Stimulated activated CD8-positive, alpha-beta memory T cell treated with anti-CD3 and anti-CD28 coated beads, Interleukin-15, amount 100 ng/mL, for 4 hours (primary cell): ENCODE data around the gene ASF1B.

Experiments
- DNase-seq, 2 donors: peaks; one replicate each; pipeline ENCODE4 v3.0.0-alpha.2; 2020; ENCODE audit warnings: low read depth in 2 of 2

The ASF1B gene

DNA sequence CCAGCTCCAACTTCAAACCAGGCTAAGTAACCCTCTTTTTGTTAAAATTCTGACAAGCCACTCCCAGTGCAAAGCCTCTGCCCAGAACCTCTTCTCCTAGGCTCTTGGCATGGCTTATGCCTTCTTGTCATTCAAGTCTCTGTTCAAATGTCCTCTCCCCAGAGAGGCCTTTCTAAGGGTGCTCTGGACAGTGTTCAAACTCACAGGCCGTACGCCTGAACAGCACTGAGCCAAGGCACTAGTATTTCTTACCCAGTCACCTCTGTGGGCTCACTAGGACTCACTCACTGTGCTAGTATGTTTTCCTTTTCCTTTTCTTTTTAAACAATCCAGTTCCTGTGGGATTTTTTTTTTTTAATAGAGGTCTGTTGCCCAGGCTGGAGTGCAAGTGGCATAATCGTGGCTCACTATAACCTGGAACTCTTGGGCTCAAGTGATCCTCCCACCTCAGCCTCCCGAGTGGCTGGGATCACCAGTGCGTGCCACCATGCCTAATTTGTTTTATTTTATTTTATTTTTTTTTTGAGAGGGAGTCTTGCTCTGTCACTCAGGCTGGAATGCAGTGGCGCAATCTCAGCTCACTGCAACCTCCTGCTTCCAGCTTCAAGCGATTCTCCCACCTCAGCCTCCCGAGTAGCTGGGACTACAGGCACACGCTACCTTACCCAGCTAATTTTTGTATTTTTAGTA is 2.3 kb upstream of the ASF1B start:
- no peak for DNase-seq

DNA sequence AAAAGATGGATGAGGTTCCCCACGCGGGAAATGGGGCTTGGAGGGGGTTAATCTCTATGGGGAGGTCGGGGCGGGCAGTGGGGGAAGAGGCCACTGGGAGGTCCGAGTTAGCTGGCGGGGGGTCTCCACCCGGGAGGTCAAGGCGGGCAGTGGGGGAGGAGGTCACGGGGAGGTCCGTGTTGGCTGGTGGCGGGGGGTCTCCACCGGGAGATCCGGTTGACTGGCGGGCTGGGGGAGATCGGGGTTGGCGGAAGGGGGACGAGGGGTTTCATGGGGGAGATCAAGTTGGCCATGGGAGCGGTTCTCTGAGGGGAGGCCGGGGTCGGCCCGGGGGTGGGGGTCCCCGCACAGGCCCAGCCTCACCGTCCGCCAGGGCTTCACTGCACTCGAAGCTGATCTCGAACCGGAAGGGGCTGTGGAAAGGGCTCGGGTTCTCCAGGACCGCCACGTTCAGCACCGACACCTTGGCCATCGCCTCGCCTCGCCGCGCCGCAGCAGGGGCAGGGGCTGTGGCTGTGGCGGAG is 342 bp downstream of the ASF1B start:
- peak in 1 of 2 donors; percentile 5 for DNase-seq

DNA sequence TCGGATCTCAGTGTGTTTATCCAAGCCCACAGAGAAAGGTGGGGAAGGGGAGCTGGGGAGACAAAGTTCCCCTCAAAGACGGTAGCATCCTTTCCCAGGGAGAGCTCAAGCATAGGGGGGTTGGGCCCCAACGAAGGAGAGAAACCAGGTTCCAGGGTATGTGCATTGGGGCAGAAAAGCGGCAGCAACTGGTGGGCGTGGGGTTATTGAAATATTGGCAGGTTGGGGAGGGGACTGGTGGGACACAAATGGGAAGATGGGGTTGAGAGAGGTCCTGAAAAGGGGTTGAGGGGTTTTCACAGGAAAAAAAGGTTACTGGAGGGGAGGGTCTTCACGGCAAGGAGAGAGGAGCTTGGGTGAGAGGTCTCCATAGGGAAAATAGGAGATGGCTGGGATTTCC is 1.0 kb downstream of the ASF1B start:
- DNase-seq = no peak

DNA sequence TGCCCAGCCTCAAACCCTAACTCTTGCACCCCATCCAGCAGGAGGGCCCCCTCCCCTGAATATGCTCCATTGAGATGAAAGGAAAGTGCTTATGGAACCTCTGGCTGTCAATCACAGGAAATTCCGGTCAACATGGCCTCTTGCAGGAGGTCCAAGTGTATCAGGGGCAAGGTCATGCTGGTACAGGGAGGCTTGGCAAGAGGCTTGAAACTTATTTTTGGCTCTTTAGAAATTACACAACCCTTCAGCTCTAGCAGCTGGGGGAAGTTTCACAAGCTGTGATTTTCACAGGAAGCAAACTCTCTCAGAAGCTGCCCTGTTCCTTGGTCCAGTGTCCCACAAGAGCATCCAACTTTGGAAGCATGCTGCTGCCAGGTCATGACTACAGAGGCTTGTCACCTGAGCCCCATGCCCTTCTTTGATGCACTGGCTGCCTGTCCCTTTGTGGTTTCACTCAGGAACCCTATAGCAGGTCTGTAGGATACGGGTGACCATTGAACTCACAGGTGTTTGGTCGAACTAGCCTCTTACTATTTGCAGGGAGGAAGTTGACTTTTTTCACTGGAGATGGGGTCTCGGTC is 8.4 kb downstream of the ASF1B start:
- no peak for DNase-seq

DNA sequence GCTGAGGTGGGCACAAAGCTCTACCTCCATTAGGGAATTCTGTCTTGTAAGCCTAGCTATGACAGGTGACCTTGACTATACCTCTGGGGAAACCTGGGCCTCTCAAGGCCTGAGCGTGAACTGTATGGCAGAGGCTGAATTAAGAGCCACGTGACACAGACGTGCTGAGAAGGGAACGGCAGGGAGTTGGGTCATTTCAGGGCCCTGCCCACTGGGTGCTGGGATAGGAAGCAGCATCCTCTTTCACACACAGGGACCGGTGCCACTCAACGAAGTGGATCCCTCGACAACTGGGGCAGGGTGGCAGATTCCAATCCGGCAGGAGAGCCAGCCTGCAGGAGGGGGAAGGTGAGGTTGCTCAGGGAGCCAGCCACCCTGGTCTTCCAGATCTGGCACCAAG is 9.2 kb downstream of the ASF1B start:
- no peak for DNase-seq

DNA sequence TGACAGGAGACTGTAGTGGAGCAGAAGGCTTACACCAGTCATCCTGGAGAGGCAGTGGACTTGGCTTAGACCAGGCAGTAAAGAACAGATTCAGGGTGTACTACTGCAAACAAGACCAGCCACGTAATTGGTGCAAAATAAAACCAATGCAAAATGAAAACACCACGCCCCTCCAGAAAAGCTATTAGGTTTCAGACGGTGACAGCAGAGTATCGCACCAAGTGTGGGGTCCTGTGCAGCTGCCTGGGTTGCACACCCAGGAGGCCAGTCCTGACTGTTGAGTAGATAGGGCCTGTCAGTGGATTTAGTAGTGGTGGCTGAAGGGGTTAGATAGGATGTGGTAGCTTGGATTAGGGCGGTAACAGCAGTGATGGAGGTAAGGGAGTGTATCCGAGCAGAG is 13.5 kb downstream of the ASF1B start:
- no peak for DNase-seq

DNA sequence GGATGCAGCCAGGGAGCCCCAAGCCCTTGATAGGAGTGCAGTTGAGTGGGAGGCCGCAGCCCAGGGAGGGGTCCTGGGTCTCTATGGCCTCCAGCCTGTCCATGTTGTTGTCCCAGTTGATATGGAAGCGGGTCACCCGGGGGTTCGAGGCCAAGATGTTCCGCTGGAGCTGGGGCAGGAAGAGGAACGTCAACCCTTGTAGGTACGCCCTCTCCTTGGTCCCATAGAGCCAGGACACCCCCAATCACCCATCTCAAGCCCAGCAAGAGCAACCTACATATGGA is 15.9 kb downstream of the ASF1B start:
- no peak for DNase-seq

DNA sequence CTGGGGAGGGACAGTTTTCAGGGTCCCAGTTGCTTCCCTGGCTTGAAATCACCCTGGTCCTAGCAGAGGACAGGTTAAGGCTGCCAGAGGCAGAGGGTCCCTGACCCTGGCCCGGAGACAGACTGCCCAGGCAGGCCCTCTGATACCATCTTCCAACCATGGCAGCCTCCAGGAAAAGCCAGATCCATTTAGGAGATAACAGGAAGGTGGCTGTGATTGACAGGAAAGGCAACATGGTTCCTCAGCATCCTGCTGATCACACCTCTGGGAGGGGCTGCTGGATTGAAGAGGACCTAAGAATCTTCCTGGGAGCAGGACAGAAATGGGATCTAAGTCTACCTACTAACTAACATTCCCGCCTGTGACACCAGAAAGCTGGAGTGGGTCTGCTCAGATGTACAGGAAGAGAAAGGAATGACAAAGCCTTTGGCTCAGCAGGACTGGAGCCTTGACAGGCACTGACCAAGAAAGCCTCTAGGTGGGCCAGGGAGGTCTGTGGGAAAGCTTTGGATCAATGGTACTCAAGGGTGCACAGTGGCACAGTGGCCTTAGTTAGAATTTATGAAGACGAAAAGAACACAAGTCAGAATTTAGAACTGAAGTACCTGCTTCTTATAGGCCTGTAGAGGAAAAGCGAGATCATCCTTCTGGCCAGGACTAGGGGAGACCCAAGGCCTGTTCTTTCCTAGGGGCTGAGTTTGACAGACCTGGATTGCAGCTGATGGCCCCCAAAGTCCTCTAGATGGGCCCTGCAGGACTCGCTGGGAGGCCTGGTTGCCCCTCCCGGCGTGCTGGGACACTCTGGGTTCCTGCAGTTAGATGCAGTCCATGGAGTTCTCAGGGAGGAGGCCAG is 16.5 kb downstream of the ASF1B start:
- no peak for DNase-seq

DNA sequence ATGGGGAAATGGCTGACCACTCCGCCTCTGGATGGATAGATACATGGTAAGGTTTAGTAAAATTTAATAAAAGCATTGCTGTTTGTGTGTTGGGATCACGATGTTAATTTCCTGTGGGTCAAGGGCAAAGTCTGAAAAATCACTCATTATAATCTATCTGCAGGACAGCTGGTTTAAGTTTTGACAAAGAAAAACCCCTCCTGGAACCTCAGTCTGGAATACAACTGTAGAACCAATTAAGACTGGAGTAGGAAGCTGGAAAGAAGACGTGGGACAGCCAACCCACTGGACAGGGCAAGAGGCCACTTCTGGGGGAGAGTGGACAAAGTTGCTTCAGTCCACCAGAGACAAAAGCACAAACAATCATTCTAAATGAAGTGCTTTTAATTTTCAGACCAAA is 17.2 kb downstream of the ASF1B start:
- DNase-seq = no peak

DNA sequence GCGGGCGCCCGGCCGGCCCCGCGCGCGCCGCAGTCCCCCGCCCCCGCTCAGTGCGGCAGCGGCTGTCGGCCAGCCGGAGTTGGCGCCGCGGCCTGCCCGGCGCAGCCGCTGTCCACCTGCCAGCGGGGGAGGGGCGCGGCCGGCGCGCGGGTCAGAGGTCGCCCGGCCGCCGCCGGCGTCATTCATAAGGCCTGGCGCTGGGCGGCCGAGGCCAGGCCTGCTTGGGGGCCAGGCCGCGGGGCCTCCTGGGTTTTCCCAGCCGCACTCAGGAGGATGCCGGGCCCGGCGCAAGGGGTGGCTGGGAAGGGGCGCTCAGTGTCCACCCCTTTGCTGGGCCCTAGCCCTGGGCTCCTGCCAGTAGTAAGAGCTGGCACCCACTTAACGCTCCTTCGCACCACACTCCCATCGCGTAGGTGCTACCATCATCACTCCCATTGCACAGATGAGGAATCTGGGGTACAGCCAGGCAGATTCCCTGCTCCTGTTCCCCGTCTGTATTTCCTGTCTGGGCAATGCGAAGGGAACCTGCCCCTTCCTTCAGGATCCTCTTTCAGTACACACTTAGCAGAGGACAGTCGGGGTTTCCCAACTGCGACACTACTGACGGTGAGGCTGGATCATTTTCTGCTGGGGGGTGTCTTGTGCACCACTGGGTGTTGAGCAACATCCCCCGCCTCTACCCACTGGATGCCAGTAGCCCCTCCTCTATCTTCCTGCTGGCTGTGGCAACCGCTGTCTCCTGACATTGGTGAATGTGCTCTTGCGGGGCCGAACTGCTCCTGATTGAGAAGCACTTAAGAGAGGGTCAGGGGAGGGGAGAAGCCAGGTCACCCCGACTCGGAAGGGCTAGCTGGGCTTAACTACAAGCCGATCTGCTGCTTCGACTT is 18.0 kb downstream of the ASF1B start:
- DNase-seq = peak in 1 of 2 donors; percentile 7

DNA sequence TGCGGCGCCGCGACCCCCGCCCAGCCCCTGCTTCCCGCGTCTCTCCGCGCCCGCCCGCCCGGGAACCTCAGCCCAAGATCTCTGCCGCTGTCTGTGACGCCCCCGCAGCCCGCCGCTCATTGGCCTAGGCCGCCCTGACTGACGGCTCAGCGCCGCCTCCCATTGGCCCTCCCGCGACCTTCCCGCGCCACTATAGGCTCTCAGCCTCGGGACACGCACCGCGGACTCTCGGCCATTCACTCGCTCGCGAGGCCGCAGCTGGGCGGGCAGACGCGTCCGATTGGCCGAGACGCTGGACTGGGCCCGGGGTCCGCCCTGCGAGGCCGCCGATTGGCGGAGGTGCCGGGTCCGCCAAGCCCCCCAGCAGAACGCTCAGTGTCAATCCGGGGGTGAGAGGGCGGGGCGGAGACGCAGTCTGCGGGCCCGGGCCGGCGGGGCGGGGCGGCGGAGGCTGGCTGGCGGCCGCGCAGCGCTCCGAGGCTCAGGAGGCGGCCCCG is 18.7 kb downstream of the ASF1B start, which contains the start of gene PRKACA:
Gene PRKACA, minus strand, starts transcription at position 95 of the 497 bp plus-strand sequence. CDS start 215 bp downstream, outside the sequence.
- peak; percentile 98 for DNase-seq

DNA sequence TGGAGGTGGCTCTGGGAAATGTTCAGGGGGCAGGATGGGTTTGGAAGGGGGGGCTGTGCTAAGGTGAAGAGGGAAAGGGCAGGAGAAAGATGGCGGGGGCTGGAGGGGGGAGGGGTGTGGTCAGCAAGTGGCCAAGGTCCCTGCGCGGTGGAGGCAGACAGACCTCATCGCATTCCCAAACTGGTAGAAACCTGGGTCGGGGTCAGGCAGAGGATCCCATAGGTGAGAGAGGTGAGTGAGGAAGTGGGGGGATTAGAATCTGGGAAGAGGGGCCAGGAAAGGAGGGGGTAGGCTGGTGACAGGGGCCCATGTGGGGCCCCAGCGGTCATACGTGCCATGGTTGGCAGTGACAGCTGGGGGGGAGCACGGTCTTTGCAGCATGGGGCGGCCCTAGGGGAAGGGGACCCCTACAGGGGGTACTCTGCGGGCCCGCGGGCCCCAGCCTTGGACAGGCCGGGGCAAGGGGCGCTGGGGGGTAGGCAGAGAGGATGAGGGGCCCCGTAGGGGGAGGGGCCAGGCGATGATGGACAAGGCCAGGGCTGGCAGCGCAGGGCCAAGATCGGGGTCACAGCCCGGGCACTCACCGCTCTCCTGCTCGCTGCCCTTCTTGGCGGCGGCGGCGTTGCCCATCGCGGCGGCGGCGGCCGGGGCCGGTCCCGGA is 19.3 kb downstream of the ASF1B start:
- no peak for DNase-seq

DNA sequence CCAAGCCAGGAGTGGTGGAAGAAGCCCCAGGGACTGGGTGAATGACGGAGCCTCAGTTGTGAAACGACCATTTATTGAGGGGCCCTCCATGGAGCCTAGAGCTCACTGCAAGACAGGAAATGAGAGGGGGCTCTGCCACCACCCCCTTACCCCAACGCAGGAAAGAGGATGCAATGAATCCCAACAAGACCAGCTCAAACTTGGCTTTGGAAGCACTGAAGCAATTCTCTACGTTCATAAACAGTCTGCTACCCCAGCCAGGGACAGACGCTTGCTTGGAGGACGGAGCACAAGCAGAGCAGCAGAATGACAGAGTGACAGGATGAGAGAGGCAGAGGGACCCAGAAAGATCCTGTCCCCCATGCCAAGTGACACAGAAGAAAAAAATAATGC is 19.9 kb downstream of the ASF1B start:
- no peak for DNase-seq

DNA sequence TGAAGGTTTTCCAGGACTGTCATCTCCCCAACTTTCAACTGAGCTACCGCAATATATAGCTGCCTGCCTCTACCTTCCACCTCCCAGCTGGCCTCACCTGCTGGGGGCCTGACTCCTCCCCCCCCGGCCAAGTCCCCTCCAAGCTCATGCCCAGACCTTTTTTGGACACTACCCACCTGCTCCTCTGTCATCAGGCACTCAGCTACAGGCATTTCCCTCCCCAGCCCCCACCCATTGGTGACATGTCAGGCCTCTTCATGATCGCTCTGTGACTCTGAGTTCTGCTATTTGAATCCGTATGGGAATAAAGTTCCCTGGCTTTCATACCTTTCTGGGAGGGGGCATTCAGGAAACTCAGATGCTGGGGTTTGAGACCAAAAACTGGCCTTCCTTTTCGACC is 20.6 kb downstream of the ASF1B start:
- DNase-seq = no peak

DNA sequence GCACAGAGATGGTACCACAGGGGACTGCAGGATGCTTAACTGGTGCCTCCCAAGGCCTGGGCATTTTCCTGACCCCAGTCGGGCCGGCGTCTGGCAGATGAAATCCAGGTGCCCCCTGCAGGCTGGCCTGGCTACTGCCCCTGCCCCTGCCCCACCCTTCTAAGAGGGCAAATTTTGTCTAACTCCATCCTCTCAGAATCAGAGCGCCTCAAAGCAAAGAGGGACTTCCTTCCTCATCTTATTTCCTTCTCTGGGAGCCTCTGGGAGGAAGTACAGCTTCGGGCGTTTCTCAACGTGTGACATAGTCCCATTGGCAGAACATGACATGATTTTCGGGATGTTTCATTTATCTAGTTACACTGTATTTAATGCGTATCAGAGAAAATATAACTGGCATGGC is 21.5 kb downstream of the ASF1B start:
- DNase-seq = no peak

DNA sequence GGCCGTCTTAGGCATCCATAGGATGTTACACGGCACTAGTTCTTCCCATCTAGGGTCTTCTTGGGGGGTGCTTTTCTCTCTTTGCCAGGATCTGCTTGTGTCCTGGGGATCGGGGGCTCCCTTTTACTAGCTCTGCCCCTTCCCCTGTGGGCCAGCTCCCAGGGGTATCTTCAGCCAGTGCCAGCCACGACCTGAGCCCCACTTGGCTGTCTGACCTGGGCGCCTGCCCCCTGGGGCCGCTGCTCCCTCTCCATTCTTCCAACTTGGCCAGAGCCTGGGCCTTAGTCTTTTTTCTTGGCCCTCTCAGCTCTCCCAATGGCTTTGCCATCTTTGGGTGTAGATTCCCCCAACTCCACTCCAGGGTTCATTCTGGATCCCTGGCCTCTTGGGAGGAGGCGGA is 21.9 kb downstream of the ASF1B start:
- DNase-seq = no peak

DNA sequence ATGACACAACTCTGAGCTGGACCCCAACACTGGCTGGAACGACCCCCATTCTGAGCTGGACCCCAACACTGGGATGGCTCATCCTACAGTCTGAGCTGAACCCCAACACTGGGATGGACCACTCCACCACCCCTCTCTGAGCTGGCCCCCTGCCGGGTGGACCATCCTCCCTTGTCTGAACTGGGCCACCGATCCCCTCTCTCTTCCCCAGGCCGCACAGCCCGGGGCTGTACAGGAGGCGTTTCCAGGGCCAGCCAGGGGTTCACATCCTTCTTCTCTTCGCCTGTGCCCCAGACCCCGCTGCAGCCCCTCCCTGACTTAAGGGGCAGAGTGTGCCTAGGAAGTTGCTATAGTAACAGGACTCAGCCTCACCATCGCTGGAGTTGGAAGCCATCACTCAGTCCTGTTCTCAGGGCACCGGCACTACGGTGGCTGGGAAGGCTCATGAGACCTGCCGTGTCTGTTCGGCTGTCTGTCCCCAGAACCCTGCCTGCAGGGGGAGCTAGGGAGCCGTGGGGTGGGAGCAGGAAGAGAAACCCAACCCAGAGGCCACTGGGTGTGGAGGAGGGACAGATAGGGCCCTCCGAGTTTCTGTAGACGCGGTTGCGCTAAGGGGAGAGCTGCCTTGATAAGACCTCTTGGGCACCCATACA is 22.5 kb downstream of the ASF1B start:
- no peak for DNase-seq

DNA sequence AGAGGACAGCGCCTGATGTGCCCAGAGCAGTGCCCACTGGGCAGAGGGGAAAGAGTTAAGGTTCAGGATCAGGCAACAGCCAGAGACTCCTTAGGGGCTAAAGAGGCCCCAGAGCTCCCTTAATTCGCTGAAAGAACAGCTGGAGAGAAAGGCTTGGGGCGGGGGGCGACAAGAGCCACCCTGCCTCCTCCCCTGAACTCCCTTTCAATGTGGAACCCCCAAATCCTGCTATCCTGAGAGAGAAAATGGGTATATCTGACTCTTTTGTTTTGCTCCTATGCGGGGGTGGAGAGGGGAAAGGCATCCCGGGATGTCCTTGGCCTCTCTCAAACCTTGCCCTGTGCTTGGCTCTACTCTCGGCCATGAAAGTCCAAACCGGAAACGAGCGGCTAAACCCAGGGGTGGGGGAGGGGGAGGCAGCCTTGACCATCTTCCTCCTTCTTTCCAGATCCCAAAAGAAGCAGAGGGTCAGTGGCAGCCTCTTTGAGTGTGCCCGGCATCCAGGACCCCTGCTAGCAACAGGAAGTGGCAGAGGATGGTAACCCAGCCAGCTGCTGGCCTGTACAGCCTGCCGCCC is 23.5 kb downstream of the ASF1B start:
- DNase-seq = no peak

DNA sequence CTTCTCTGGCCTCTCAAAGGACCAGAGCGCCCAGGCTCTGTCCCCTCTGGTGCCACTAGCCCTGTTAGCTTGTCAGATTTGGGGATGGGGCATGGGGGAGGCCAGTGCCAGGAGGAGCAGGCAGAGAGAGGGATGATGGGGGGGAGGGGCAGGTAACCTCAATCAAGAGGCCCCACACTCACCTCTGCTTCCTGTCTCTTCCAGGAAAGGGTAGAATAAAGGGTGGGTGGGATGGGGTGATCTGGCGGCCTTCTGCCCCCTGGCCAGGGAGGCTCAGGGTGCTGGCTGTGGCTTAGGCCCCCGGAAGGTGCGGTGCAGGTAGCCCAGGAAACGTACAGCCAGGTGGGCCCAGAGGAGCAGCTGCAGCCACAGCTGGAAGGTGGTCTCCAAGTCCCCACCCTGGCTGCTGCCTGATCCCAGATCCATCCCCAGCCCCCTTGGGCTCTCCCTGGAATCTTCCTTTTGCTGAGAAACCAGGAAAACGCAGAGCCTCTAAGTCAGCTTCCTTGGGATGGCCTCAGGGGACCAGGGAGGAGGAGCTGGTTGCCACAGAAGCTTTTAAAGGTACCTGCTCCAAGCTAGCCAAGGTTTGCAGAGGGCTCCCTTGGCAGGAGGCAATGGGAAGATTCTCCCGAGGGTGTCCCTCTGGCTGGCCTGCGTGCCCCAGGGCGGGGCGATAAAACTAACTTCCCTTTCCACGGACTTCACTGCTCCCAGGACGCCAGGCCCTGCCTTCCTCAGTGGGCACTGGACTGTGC is 24.2 kb downstream of the ASF1B start:
- no peak for DNase-seq
